Tibial nerve (tissue), 4 donors: ENCODE measurements around the gene CCL22.

Experiments
- CTCF ChIP-seq, 5 experiments: fragments of 200-600 bp in 3 of 5; fragments of 450-650 bp in 2 of 5; sonication (generic) in 3 of 5; IDR thresholded peaks; one replicate each; pipeline ENCODE4 v1.5.1; 2016 to 2019; ENCODE audit warnings: antibody characterized with exemption in 5 of 5, mild to moderate bottlenecking in 3 of 5, moderate library complexity in 2 of 5
- EP300 ChIP-seq, 2 donors: sonication (generic); formaldehyde crosslinking; IDR thresholded peaks; one replicate each; pipeline ENCODE4 v1.6.1; 2017; ENCODE audit warnings: antibody characterized with exemption in 2 of 2, mild to moderate bottlenecking in 1 of 2

- TF ChIP-seq CTCF (IDR thresholded peaks at IDR 0.05) (no peak), EP300 (IDR thresholded peaks at IDR 0.05) (no peak)
Measured at GRCh38 chr16:57376313-57376818, 17.8 kb downstream of the CCL22 start.
